HG03108 (cell line): ENCODE results near the gene SCARB1.
"Not testable (repeated sequence)": the region's sequence is repeated elsewhere in the genome, so short reads cannot be mapped to it uniquely, and the experiment has no call there.

Experiments used
- ATAC-seq: cut with Tn5 transposase; IDR thresholded peaks from one replicate; pipeline ENCODE4 v1.9.1; 2021; ENCODE audit warnings: moderate library complexity; ENCODE audit not compliant: unreplicated experiment

SCARB1 gene

DNA sequence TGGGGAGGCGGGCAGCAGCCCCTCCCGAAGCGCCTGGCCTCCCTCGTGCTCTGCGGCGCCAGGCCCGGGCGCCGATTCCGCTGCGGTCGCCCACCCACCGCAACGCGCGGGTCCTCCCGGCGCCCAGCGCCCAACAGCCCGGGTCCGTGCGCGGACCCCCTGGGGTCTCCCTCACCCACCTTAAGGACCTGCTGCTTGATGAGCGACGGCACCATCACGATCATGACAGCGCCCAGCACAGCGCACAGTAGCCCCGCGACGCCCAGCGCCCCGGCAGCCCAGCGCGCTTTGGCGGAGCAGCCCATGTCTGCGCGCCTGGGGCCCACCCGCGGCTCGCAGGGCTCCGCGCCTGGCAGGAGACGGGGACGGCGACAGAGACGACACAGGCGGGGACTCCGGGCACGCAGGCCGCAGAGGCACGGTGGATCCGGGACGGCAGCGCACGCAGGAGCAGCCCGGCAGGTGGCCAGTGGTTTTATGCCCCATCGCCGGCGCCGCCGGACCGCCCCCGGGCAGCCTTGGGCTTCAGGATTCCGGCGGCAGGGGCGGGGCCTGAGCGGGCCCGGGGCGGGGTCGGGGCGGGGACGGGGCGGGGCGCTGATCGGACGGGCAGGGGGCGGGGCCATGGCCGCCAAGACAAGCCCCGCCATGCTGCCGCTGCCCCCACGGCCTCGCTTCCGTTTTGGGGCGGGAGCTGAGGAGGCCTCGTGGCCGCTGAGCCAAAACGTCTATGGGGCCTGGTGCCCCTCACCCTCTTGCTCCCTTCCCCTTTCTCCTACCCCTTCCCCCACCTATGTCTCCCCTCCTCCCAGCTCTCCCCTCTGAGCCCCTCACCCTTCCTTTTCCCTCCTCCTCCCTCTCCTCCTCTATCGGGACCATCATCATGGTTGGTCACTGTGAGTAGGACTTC, at the start of gene SCARB1:
TSS of gene SCARB1 (minus strand) at position 449 of the 910 bp plus-strand sequence. CDS start at position 305, 144 bp downstream.
- ATAC-seq: peak; percentile 65

- not testable (repeated sequence) for ATAC-seq
These were observed 49.0 kb upstream of the SCARB1 start for GRCh38 chr12:124912529-124913287.

- ATAC-seq: not testable (repeated sequence)
These were observed 47.9 kb upstream of the SCARB1 start for GRCh38 chr12:124911521-124911920.

DNA sequence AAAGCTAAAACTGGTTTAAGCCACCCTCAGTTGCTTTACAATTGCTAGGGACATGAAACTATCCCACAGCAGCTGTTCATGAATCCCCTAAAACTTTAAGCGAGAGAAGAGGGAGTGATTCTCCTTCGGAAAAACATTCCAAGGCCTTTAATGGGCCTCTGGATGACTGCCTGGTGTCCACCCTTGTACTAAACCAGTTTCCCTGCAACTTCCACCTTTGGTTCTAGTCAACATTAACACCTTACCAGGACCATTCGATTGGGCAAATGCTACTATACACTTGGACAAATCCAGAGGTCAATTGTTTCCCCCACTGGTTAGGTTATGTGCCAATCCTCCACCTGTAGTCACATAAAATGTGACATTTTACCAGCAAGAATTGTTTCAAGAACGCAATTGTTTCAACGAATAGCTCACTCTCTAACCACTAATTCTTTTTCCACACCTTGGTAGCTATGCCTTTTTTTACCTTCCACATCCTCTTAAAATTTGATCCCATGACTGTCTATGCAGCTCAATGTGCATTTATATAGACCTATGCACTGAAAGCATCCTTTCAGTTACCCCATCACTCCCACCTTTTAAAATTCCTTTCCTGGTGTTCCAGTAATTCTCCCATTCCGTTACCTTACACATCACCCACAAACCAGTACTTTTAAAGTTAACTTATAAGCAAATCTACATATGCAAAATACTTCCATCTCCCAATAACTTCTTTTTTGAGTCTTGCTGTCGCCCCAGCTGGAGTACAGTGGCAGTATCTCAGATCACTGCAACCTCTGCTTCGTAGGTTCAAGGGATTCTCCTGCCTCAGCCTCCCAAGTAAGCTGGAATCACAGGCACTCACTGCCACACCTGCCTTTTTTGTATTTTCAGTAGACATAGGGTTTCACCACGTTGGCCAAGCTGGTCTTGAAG, 47.2 kb upstream of the SCARB1 start:
- ATAC-seq: no peak

GRCh38 chr12:124909831-124910560, 46.3 kb upstream of the SCARB1 start:
- no peak for ATAC-seq

DNA sequence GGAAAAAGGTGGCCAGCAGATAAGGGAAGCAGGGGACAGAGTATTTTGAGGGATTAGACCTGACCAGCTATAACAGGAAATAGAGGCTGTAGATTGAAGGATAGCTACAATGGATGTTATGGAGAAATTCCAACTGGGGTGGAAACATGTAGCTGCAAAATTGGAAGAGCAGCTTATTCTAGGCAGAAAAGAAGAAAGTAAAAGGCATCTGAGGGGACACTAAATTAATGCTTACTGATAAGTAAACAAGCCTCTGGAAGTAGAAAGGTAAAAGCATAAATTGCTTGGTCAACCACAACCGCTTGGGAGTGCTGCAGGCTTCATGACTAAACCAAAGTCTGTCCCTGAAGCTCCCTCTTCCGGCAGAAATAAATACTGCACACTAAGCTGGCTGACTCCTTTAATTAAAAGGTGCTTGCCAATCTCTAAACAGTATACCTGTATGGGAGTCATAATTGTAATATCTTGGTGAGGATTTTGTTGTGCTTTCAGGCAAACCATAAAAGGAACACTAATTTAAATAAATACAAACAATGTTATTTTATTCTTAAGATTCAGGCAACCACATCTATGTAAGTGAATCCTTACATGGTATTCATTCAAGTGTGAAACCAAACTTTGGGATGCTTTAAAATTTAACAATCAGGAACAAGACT, 43.1 kb upstream of the SCARB1 start:
- peak; percentile 39 for ATAC-seq

GRCh38 chr12:124904306-124905098, 40.8 kb upstream of the SCARB1 start:
- no peak for ATAC-seq

DNA sequence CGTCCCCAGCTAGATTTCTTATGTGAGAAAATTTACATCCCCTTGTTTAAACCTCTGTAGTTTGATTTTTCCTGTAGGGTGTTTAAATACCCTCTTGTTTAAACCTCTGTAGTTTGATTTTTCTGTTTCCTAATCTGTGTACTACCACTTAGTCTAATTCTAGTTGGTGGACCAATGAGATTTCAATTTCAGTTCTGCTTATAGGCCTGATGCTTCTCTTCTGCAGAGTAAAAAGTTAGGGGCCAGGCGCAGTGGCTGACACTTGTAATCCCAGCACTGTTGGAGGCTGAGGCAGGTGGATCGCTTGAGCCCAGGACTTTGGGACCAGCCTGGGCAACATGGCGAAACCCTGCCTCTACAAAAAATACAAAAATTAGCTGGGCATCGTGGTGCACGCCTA, 39.3 kb upstream of the SCARB1 start:
- peak; percentile 43 for ATAC-seq

DNA sequence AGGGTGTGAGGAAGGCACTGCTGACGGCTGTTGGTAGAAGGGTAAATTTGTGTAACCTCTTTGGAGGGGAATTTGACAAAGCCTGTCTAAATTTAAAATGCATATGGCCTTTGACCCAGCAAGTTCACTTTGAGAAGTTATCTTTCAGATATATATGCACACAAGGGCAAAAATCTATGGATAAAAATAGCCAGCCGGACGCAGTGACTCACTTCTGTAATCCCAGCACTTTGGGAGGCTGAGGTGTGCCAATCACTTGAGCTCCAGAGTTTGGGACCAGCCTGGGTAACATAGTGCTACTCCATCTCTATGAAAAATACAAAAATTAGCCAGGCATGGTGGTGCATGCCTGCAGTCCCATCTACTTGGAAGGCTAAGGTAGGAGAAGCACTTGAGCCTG, 37.3 kb upstream of the SCARB1 start:
- no peak for ATAC-seq

DNA sequence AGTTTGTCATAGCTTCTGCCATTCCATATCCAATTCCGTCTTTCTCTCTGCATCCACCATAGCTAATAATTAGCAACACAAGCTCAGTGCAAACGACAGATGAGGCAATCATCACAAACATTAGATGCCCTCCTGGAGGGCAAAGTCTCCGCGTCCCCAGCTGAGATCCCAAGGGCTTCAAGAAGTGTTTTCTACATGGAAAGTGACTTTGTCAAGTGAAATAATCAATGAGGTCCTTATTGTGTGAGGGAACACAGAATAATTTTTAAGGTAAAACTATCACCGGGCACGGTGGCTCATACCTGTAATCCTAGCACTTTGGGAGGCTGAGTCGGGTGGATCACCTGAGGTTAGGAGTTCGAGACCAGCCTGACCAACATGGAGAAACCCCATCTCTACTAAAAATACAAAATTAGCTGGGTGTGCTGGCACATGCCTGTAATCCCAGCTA, 36.7 kb upstream of the SCARB1 start:
- ATAC-seq: not testable (repeated sequence)

DNA sequence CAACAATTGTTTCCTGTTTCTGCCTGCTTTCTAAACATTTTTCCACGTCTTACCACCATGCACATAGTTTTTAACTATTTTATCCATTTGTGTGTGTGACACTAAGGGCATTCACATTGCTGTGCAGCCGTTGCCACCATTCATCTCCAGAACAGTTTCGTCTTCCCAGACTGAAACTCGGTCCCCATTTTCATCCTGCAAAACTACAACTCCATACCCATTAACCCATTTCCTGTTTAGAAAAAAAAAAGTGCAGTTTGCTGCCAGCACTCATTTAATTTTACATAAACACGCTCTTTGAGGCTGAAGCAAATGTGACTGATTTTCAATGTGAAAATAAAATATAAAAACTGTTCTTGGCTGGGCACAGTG, 35.2 kb upstream of the SCARB1 start:
- no peak for ATAC-seq

DNA sequence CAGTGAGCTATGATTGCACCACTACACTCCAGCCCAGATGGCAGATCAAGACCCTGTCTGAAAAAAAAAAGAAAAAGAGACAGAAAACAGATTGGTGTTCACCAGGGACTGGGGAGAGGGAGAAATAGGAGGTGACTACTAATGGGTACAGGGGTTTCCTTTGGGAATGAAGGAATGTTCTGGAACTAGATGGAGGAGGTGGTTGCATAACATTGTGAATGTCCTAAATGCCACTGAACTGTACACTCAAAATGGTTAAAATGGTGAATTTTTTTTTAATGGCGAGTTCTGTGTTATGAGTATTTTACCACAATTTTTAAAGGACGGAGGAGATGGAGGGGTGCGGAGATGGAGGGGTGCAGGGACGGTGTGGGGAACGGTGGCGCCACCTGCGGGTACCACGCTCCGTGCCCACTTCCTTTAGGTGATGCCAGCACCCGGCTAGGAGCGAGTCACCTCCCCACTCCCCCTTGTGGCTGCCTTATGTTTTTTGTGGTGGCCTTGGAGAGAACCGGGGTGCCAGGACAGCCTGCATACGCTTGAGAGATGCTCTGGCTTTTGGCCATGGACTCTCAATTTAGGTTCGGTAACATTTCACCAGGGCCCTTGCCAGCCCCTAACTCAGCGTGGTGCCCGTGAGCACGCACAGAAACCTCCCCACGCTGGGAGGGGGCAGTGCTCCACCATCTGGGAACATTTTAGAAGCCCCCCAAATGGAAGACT, 34.7 kb upstream of the SCARB1 start:
- ATAC-seq: peak; percentile 46

DNA sequence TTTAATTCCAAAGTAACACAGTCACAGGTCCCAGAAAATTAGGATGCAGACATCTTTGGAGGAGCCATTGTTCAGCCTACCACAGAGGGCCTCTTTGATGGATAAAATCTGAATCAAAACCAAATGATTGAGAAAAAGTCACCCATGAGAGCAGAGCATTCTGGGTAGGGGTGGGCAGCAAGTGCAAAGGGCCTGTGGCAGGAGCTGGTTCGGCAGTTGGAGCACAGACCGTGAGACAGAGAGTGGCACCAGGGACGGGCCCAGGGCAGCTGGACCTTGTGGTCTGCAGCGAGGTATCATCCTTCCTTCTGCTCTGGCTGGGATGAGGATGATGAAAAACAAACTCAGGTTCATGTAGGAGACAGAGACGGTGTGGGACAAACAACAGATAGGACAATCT, 32.8 kb upstream of the SCARB1 start:
- no peak for ATAC-seq

- ATAC-seq: no peak
These were observed 30.3 kb upstream of the SCARB1 start for GRCh38 chr12:124893792-124894516.

GRCh38 chr12:124888260-124888659, 24.6 kb upstream of the SCARB1 start:
- ATAC-seq: no peak

GRCh38 chr12:124887766-124888165, 24.1 kb upstream of the SCARB1 start:
- ATAC-seq: not testable (repeated sequence)
